ENCODE data around the gene FOXJ3. TPM values are rescaled to one million over a fixed set of nuclear protein-coding genes. Genes with fewer than 3 reads are reported as not detected.

FOXJ3 gene
- total RNA-seq, 1 donor from 2014 or later, result 15.1 TPM

Other genes with a start within 250 kb of the FOXJ3 start
- not detected in 2 replicates for gene GUCA2B, start 181.8 kb downstream of the FOXJ3 start, total RNA-seq
- gene GUCA2A, start 170.5 kb downstream of the FOXJ3 start, total RNA-seq, result not detected in 2 replicates
- gene RIMKLA, start 45.6 kb upstream of the FOXJ3 start, total RNA-seq, result under 0.01 TPM in 2 replicates
- 0.51 and 0.89 TPM in 2 replicates for gene ZMYND12, start 120.8 kb upstream of the FOXJ3 start, total RNA-seq
- gene PPCS, start 121.3 kb upstream of the FOXJ3 start, total RNA-seq, result 27.2 and 32.4 TPM in 2 replicates
- gene CCDC30, start 128.1 kb upstream of the FOXJ3 start, total RNA-seq, result 0.25 and 0.26 TPM in 2 replicates